Activated naive CD8-positive, alpha-beta T cell treated with anti-CD3 and anti-CD28 coated beads for 36 hours (primary cell): ENCODE measurements around the gene SLC24A1. TPM values are rescaled to one million over a fixed set of nuclear protein-coding genes. Genes with fewer than 3 reads are reported as not detected.

Experiments
- DNase-seq: peaks from one replicate; pipeline ENCODE4 v3.0.0; 2021
- H3K27ac Mint-ChIP-seq: one replicate; pipeline ENCODE4 v1.8.0; 2022; ENCODE audit warnings: mild to moderate bottlenecking, moderate library complexity, mixed read lengths
- H3K27me3 Mint-ChIP-seq: one replicate; pipeline ENCODE4 v1.8.0; 2022; ENCODE audit warnings: mild to moderate bottlenecking, mixed read lengths
- H3K36me3 Mint-ChIP-seq: one replicate; pipeline ENCODE4 v1.8.0; 2021; ENCODE audit warnings: mild to moderate bottlenecking, mixed read lengths
- H3K4me1 Mint-ChIP-seq: one replicate; pipeline ENCODE4 v1.8.0; 2021; ENCODE audit warnings: mixed read lengths
- H3K4me3 Mint-ChIP-seq: one replicate; pipeline ENCODE4 v1.8.0; 2022; ENCODE audit warnings: mild to moderate bottlenecking, moderate library complexity, mixed read lengths
- H3K9me3 Mint-ChIP-seq: one replicate; pipeline ENCODE4 v1.8.0; 2022; ENCODE audit warnings: mixed read lengths
- total RNA-seq, 2 experiments: library from RNA; stranded (reverse); gene quantifications; one replicate each; pipeline ENCODE4 v1.2.3, GENCODE V29; 2021

SLC24A1 gene
- total RNA-seq, 2 experiments from 2014 or later = 6.6 to 7.6 TPM

DNA sequence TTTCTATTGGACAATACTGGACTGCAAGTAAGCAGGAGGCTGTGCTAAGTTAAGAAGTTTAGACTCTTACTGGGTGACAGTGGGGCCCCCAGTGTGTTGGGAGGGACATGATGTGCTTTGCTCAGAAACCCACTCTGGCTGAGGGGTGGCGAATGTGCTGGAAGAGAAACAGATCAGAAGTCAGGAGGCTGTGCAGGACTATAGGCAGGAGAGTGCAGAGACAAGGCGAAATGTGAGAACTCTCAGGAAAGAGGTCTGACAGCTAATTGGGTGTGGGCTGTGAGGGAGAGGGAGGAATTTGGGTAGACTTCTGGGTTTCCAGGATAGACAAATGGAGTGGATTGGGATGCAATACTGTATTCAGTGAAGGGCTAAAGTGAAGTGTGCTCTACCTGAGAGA, 12.0 kb downstream of the SLC24A1 start:
- no peak for DNase-seq
- Mint-ChIP-seq H3K4me1 (peaks cover 20% of the 10 kb centered on the region), H3K27ac (peak overlapping the region; percentile 23), H3K9me3 (no peaks in the 10 kb centered on the region), H3K36me3 (no peaks in the 10 kb centered on the region), H3K27me3 (no peaks in the 10 kb centered on the region), H3K4me3 (no peak overlapping the region)

- DNase-seq = no peak
- no peaks in the 10 kb centered on the region for H3K27me3 Mint-ChIP-seq
- peaks cover 24% of the 10 kb centered on the region for H3K4me1 Mint-ChIP-seq
- H3K4me3 Mint-ChIP-seq = no peak overlapping the region
- H3K36me3 Mint-ChIP-seq = no peaks in the 10 kb centered on the region
- no peak overlapping the region for H3K27ac Mint-ChIP-seq
- no peaks in the 10 kb centered on the region for H3K9me3 Mint-ChIP-seq
Measured at GRCh38 chr15:65634356-65634755, 12.6 kb downstream of the SLC24A1 start.

DNA sequence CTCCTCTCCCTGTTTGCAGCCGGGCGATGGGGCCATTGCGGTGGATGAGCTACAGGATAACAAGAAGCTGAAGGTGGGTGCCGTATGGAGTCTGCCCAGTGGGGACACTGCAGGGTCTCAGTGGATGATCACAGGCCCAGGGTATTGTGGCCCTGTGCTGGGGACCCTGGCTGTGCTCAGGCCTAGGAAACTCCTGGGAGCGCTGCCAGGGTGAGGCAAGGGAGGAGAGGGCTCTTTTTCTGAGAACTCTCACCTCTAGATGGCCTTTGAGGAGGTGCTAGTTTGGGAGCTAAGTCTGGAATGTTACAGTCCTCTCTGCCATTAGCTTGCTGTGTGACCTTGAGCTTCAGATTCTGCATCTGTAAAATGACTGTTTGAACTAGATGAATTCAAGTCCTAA, 16.4 kb downstream of the SLC24A1 start:
- Mint-ChIP-seq H3K4me3 (no peak overlapping the region), H3K27ac (no peak overlapping the region), H3K9me3 (no peaks in the 10 kb centered on the region), H3K27me3 (no peaks in the 10 kb centered on the region), H3K4me1 (peaks cover 9% of the 10 kb centered on the region), H3K36me3 (no peaks in the 10 kb centered on the region)
- DNase-seq = no peak

- Mint-ChIP-seq H3K27ac (no peak overlapping the region), H3K36me3 (no peaks in the 10 kb centered on the region), H3K4me3 (peak overlapping the region; percentile 0), H3K9me3 (no peaks in the 10 kb centered on the region), H3K4me1 (peaks cover 9% of the 10 kb centered on the region), H3K27me3 (no peaks in the 10 kb centered on the region)
- DNase-seq = peak; percentile 19
Measured at GRCh38 chr15:65638681-65639089, 16.9 kb downstream of the SLC24A1 start.

- Mint-ChIP-seq H3K4me1 (peaks cover 9% of the 10 kb centered on the region), H3K4me3 (no peak overlapping the region), H3K36me3 (no peaks in the 10 kb centered on the region), H3K27ac (no peak overlapping the region), H3K9me3 (no peaks in the 10 kb centered on the region), H3K27me3 (no peaks in the 10 kb centered on the region)
- DNase-seq = no peak
Measured at GRCh38 chr15:65639509-65639908, 17.8 kb downstream of the SLC24A1 start.

DNA sequence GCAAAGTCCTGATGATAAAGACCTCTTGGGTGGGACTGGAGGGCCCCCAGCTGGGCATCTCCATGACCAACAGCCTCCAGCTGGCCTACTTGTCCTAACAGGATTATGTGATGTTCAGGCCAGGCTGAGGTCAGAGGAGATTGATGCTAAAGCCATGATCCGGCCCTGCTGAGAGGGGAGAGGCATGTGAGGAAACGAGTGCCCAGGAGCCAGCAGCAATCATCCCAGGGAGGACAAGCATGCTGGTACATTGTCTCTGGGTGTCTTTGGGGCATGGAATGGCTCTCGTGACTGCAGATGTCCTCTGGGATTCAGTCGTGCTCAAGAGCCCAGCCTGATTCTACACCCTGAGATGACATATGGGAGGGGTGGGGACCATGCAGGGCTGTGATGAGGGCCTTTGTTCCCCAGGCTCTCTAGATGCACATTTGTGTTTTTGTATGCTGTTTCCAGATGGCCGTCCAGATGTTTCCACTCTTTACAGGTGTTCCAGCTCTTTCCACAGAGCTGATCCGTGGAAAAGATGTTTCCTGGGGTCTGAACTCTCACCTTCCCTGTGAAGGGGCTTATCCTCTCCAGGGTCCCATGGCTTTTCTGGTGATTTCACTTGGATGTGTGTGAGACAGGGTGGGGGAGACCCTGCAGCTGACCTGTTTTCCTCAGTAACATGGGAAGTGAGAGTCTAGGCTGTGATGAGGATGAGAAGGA, 20.2 kb downstream of the SLC24A1 start:
- H3K4me3 Mint-ChIP-seq = no peak overlapping the region
- DNase-seq = no peak
- no peak overlapping the region for H3K27ac Mint-ChIP-seq
- H3K36me3 Mint-ChIP-seq = peaks cover 2% of the 10 kb centered on the region
- H3K9me3 Mint-ChIP-seq = no peaks in the 10 kb centered on the region
- no peaks in the 10 kb centered on the region for H3K27me3 Mint-ChIP-seq
- peaks cover 9% of the 10 kb centered on the region for H3K4me1 Mint-ChIP-seq

GRCh38 chr15:65642594-65642993, 20.9 kb downstream of the SLC24A1 start:
- no peaks in the 10 kb centered on the region for H3K27me3 Mint-ChIP-seq
- peaks cover 9% of the 10 kb centered on the region for H3K4me1 Mint-ChIP-seq
- no peak overlapping the region for H3K27ac Mint-ChIP-seq
- H3K4me3 Mint-ChIP-seq = no peak overlapping the region
- DNase-seq = no peak
- H3K9me3 Mint-ChIP-seq = no peaks in the 10 kb centered on the region
- H3K36me3 Mint-ChIP-seq = peaks cover 3% of the 10 kb centered on the region

- Mint-ChIP-seq H3K9me3 (no peaks in the 10 kb centered on the region), H3K27me3 (no peaks in the 10 kb centered on the region), H3K36me3 (peaks cover 3% of the 10 kb centered on the region), H3K4me3 (no peak overlapping the region), H3K27ac (no peak overlapping the region), H3K4me1 (no peaks in the 10 kb centered on the region)
- no peak for DNase-seq
Measured at GRCh38 chr15:65644282-65644681, 22.5 kb downstream of the SLC24A1 start.

DNA sequence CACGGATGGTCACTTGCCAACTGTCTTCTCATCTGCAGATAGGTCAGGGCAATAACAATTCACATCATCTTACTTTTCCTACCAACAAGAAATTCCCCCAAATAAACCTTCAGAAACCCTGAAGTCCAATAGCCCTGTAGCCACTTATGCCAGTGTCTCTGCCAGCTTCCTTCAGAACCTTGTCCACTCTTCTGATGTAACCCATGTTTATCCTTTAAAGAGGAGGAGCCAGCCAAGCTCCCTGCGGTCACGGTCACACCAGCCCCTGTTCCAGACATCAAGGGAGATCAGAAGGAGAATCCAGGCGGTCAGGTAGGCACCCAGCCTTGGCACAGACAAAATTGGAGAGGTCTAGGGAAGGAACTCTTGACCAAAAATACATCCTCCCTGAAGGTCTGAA, 23.7 kb downstream of the SLC24A1 start:
- Mint-ChIP-seq H3K27ac (no peak overlapping the region), H3K4me3 (no peak overlapping the region), H3K27me3 (no peaks in the 10 kb centered on the region), H3K36me3 (peaks cover 3% of the 10 kb centered on the region), H3K4me1 (peaks cover 4% of the 10 kb centered on the region), H3K9me3 (no peaks in the 10 kb centered on the region)
- DNase-seq = no peak

DNA sequence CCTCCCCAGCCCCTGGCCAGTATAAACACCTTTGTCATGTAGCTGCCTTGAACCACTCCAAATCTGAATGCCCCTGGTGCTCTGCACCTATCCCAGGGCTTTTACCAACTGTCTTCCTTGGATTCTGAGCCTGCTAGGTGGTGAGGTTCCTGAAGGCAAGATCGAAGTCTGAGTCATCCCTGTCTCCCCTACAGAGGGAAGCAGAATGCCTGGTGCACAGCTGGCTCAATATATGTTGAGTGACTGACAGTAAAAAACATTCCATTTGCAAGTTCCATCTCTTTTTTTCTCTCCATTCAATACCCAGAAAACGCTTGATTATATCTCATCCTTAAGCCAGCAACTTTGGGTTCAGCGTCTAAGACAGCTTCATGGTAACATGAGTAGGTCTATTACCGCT, 24.7 kb downstream of the SLC24A1 start:
- Mint-ChIP-seq H3K27ac (no peak overlapping the region), H3K27me3 (no peaks in the 10 kb centered on the region)
- no peak for DNase-seq

DNA sequence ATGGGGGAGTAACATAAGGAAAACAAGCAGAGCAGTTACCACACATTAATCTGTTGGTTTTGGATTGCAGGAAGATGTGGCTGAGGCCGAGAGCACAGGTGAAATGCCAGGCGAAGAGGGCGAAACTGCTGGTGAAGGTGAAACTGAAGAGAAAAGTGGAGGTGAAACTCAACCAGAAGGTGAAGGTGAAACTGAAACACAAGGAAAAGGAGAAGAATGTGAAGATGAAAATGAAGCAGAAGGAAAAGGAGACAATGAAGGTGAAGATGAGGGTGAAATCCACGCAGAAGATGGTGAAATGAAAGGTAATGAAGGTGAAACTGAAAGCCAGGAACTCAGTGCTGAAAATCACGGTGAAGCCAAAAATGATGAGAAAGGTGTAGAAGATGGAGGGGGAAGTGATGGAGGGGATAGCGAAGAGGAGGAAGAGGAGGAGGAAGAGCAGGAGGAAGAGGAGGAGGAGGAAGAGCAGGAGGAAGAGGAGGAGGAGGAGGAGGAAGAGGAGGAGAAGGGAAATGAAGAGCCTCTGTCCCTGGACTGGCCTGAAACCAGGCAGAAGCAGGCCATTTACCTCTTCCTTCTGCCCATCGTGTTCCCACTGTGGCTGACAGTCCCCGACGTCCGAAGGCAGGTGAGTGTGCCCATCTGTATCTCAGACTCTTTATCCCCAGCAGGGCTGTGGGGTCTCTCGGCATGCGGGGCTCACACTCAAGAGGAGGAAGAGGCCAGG, 28.7 kb downstream of the SLC24A1 start:
- Mint-ChIP-seq H3K4me3 (no peak overlapping the region), H3K36me3 (peaks cover 20% of the 10 kb centered on the region), H3K9me3 (no peaks in the 10 kb centered on the region), H3K4me1 (peaks cover 8% of the 10 kb centered on the region), H3K27ac (peak overlapping the region; percentile 75), H3K27me3 (no peaks in the 10 kb centered on the region)
- DNase-seq = no peak

More for the DNA sequence above, 24.7 kb downstream of the SLC24A1 start:
- Mint-ChIP-seq H3K4me1 (peaks cover 8% of the 10 kb centered on the region), H3K36me3 (peaks cover 5% of the 10 kb centered on the region), H3K9me3 (no peaks in the 10 kb centered on the region), H3K4me3 (no peak overlapping the region)

- DNase-seq = no peak
- no peaks in the 10 kb centered on the region for H3K27me3 Mint-ChIP-seq
Measured at GRCh38 chr15:65651042-65651322, 29.2 kb downstream of the SLC24A1 start.

DNA sequence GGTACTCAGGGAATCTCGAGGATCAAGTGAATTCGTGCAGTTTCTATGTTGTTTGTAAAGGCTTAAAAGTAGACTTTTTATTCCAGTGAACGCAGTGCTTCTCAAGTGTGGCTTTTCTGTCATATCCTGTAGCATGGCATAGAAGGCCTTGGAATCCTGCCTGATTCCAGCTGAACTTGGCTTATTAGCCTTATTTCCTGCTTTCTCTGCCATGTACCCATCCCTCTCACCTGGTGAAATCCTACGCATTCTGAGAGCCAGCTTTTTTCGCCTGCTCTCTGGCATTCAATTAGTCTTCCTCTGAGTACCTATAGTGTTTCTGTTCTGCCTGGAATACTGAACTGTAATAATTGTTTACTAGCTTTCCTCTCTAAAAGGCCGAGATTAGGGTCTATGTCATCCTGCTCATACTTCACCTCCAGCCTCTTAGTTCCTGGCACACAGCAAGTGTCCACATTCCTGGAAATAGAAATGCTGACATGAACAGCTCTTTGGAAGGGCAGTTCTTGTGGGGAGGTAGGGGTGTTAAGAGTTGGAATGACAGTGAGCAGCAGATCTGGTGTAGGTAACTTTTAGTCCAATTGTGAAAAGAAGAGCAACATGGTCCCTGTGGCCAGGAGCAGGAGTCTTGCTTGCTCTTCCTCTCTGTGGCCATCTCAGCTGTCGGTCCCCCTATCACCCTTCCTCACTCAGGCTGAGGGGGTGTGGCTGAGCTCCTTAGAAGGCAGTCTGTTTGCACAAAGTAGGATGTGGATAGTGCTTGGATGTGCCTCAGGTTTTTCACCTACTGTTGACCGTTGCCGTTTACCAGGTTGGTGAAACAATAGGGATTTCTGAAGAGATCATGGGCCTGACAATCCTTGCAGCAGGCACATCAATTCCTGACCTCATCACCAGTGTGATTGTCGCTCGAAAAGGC, 30.4 kb downstream of the SLC24A1 start:
- Mint-ChIP-seq H3K4me1 (peaks cover 8% of the 10 kb centered on the region), H3K27me3 (no peaks in the 10 kb centered on the region), H3K36me3 (peaks cover 16% of the 10 kb centered on the region), H3K27ac (no peak overlapping the region), H3K9me3 (no peaks in the 10 kb centered on the region), H3K4me3 (no peak overlapping the region)
- DNase-seq = no peak

More at GRCh38 chr15:65651042-65651322, 29.2 kb downstream of the SLC24A1 start:
- Mint-ChIP-seq H3K9me3 (no peaks in the 10 kb centered on the region), H3K27ac (no peak overlapping the region), H3K36me3 (peaks cover 20% of the 10 kb centered on the region), H3K4me3 (no peak overlapping the region), H3K4me1 (peaks cover 8% of the 10 kb centered on the region)

DNA sequence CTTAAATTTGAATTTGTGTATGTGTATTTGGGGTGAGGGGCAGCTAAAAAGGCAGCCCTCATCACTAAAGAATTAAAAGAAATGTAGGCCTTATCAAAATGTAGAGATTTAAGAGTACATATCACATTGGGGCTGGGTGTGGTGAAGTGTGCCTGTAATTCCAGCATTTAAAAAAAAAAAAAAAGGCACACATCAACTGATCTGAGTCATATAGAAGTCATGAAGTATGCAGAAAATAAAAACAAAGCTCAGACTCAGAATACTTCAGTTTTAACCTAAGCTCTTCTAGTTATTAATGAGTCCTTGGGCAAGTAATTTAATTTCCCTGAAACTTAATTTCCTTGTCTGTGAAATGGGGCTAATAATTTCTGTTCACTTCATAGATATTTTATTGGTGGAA, 31.6 kb downstream of the SLC24A1 start:
- peaks cover 16% of the 10 kb centered on the region for H3K36me3 Mint-ChIP-seq
- H3K27me3 Mint-ChIP-seq = no peaks in the 10 kb centered on the region
- peaks cover 8% of the 10 kb centered on the region for H3K4me1 Mint-ChIP-seq
- no peaks in the 10 kb centered on the region for H3K9me3 Mint-ChIP-seq
- H3K27ac Mint-ChIP-seq = no peak overlapping the region
- no peak overlapping the region for H3K4me3 Mint-ChIP-seq
- no peak for DNase-seq

DNA sequence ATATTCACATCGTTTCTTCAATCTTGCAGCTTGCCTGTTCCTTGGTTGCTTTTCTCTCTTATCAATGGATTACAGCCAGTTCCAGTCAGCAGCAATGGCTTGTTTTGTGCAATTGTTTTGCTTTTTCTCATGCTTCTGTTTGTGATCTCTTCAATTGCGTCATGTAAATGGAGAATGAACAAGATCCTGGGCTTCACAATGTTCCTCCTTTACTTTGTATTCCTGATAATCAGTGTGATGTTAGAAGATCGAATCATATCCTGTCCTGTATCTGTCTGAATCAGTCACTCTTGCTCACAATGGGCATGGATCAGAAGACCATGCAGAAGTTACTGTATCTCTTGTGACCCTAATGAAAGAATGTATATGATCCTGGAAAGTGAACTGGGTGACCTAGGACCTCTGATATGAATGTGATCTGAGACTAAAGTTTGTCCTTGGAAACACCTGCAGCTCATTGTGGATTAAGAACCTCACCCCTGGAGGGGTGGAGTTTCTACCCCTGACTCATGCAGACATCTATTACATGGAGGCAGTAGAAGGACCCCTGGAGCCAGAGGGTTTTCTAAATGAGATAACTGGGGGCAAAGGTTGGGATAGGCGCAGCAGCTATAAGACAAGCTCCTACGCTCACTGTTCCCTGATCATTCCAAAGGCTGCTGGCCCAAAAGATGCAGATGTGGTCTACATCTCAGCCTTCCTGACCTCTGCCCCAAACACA, 32.2 kb downstream of the SLC24A1 start:
- H3K4me3 Mint-ChIP-seq = no peak overlapping the region
- H3K9me3 Mint-ChIP-seq = no peaks in the 10 kb centered on the region
- peaks cover 16% of the 10 kb centered on the region for H3K36me3 Mint-ChIP-seq
- DNase-seq = no peak
- no peaks in the 10 kb centered on the region for H3K27me3 Mint-ChIP-seq
- H3K27ac Mint-ChIP-seq = no peak overlapping the region
- H3K4me1 Mint-ChIP-seq = peaks cover 8% of the 10 kb centered on the region
